GM06990 (cell line): Measurements from ENCODE around the gene JAZF1.
"Not testable (repeated sequence)": the region's sequence is repeated elsewhere in the genome, so short reads cannot be mapped to it uniquely, and the experiment has no call there.

ENCODE experiments used
- DNase-seq: peaks from one replicate; pipeline ENCODE4 v3.0.0-alpha.2; 2011; ENCODE audit not compliant: insufficient read length; ENCODE audit errors: extremely low read depth
- H3K27me3 ChIP-seq: replicated peaks from 2 replicates; pipeline ENCODE4 v1.6.0; 2011; ENCODE audit warnings: low read length; ENCODE audit not compliant: control insufficient read depth, insufficient read depth
- H3K36me3 ChIP-seq: 2 replicates; pipeline ENCODE4 v1.5.1; 2011; ENCODE audit warnings: low read length; ENCODE audit not compliant: control insufficient read depth, insufficient read depth
- H3K4me3 ChIP-seq: replicated peaks from 2 replicates; pipeline ENCODE4 v1.5.1; 2011; ENCODE audit warnings: low read depth, mild to moderate bottlenecking, control low read depth, low read length
- CTCF ChIP-seq: IDR thresholded peaks from 2 replicates; pipeline ENCODE4 v1.5.1; 2011; ENCODE audit warnings: low read length, control low read depth, mild to moderate bottlenecking, inconsistent platforms; ENCODE audit not compliant: insufficient read depth, poor library complexity, severe bottlenecking

Gene JAZF1

GRCh38 chr7:27930910-27931476 lies 249.6 kb downstream of the JAZF1 start:
- no peaks in the 10 kb centered on the region for H3K27me3 ChIP-seq
- DNase-seq: no peak
- TF ChIP-seq CTCF: no peak
- H3K36me3 ChIP-seq: no peaks in the 10 kb centered on the region
- H3K4me3 ChIP-seq: no peak overlapping the region

- no peaks in the 10 kb centered on the region for H3K27me3 ChIP-seq
- no peak overlapping the region for H3K4me3 ChIP-seq
- peak; percentile 9 for TF ChIP-seq CTCF
- no peaks in the 10 kb centered on the region for H3K36me3 ChIP-seq
- no peak for DNase-seq
Measured at GRCh38 chr7:27929127-27929526, 251.5 kb downstream of the JAZF1 start.

DNA sequence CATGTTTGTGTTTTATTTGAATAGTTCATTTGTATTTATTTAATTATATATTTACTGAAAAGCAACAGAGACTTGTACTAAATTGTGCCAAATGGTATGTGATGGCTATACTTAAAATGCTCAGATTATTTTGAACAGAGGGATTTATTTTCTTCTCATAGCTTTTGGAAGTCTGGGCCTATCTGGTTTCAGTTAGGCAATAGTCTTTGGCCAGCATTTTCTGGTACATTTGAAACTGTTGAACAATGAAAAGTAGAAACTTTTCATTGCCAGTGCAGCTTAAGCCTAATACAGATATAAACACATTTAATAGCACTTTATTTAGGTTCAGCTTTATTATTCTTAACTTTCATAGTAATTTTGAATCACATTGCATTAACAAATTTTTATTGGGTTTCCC lies 252.6 kb downstream of the JAZF1 start:
- no peak for DNase-seq
- no peaks in the 10 kb centered on the region for H3K27me3 ChIP-seq
- no peak for TF ChIP-seq CTCF

DNA sequence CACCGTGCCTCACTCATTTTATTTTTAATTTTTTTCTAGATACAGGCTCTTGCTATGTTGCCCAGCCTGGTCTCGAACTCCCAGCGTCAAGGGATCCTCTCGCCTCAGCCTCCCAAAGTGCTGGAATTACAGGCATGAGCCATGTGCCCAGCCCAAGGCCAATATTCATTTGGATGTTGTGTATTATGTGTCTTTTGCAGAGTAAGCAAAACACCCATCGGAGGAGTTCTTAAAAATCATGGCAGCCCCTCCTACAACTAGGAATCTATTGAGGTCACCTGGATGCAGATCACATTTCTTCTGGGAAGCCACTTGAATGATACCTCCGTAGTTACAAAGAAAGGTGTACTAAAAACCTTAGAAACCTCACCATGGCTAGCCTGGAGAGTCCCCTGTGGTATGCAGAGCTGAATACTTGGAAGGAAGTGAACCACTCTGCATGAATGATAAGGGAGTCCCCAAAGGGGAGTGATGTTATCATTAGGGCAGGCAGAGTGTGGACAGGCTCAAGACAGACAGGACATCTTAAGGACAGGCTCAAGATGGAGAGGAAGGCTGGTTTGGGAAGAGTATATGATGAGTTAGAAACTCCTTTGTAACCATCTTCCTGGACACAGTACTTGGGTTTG lies 254.9 kb downstream of the JAZF1 start:
- Histone ChIP-seq H3K4me3 (no peak overlapping the region), H3K36me3 (no peaks in the 10 kb centered on the region), H3K27me3 (no peaks in the 10 kb centered on the region)
- DNase-seq: no peak
- no peak for TF ChIP-seq CTCF

More for the DNA sequence above, 252.6 kb downstream of the JAZF1 start:
- Histone ChIP-seq H3K36me3 (no peaks in the 10 kb centered on the region), H3K4me3 (no peak overlapping the region)

DNA sequence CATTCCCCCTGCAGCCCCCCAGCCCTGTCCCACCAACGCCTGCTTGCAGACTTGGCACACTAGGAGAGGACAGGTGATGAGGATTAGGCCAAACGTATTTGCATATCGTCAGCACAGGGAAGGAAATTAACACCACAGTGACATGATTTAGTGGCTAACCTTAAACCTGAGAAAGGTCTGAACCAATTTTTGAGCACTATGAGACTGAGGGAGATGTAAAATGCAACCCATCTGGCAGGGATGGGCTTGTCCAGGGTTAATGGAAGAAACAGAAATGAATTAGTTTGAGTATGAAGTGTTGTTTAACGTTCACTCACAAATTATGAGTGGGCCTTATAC lies 257.0 kb downstream of the JAZF1 start:
- no peak for TF ChIP-seq CTCF
- no peaks in the 10 kb centered on the region for H3K27me3 ChIP-seq
- no peak overlapping the region for H3K4me3 ChIP-seq
- H3K36me3 ChIP-seq: no peaks in the 10 kb centered on the region
- no peak for DNase-seq

DNA sequence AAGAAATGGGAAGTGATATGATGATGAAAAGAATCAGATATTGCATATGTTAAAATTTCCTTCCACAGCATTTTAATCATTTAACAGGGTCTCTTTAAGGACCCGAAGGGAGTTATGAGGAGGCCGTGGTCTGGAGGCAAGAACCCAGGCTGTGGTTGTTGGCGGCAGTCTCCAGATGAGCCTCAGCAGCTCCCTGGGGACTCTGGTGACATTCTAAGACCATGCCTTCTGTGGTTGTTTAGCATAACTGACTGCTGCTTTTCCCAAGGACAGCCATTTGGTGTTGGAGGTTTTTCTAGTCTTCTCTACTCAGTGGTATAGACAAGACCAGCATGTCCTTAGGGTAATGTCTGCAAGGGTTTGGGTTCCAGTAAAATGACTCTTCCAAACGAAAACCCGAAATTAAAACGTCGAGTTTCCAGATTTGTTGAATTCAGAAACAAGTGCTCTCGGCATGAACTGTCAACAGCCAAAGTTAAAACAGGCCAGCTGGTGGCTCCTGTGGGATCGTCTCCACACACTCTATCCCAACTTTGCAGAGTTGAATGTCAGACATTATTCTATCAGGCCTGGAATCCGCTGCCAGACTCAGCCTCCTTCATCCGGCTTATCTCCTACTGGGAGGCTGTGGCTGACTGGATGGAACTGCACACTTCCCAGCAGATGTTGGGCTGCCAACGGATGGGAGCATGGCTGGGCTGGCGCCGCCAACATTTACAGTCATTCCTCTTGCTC lies 257.5 kb downstream of the JAZF1 start:
- no peak for TF ChIP-seq CTCF

DNA sequence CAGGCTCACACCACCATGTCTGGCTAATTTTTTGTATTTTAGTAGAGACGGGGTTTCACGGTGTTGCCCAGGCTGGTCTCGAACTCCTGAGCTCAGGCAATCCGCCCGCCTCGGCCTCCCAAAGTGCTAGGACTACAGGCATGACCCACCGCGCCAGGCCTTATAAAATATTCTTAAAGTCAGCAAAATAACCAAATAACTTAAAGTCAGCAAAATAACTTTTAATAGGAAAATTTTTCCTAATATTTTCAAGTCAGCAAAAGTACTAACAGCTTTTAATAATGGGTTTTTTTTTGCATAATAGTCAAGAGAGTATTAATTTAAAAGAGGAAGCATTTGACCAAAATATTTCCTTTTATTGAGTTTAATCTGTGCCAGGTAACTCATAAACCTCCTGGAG lies 258.2 kb downstream of the JAZF1 start:
- H3K27me3 ChIP-seq, DNase-seq, H3K36me3 ChIP-seq, H3K4me3 ChIP-seq: not testable (repeated sequence)

More for the DNA sequence above, 257.5 kb downstream of the JAZF1 start:
- H3K4me3 ChIP-seq: no peak overlapping the region
- no peak for DNase-seq
- no peaks in the 10 kb centered on the region for H3K27me3 ChIP-seq
- H3K36me3 ChIP-seq: no peaks in the 10 kb centered on the region
